ENCODE data around the gene NEK9.
"Not testable (repeated sequence)": the region's sequence is repeated elsewhere in the genome, so short reads cannot be mapped to it uniquely, and the experiment has no call there.

Gene NEK9

GRCh38 chr14:75127903-75128595, 1.2 kb upstream of the NEK9 start:
- H3K4me3 ChIP-seq (replicated peaks; ENCODE audit: low read depth, low read length) = peak overlapping the region; percentile 76
- TF ChIP-seq, protein P1, sequence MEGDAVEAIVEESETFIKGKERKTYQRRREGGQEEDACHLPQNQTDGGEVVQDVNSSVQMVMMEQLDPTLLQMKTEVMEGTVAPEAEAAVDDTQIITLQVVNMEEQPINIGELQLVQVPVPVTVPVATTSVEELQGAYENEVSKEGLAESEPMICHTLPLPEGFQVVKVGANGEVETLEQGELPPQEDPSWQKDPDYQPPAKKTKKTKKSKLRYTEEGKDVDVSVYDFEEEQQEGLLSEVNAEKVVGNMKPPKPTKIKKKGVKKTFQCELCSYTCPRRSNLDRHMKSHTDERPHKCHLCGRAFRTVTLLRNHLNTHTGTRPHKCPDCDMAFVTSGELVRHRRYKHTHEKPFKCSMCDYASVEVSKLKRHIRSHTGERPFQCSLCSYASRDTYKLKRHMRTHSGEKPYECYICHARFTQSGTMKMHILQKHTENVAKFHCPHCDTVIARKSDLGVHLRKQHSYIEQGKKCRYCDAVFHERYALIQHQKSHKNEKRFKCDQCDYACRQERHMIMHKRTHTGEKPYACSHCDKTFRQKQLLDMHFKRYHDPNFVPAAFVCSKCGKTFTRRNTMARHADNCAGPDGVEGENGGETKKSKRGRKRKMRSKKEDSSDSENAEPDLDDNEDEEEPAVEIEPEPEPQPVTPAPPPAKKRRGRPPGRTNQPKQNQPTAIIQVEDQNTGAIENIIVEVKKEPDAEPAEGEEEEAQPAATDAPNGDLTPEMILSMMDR (IDR thresholded peaks at IDR 0.05; ENCODE audit: low read depth, low read length, missing control alignments) = no peak
- DNase-seq (ENCODE audit: extremely low read depth, low read depth) = no peak

- DNase-seq (ENCODE audit: extremely low read depth, low read depth) = not testable (repeated sequence)
- H3K4me3 ChIP-seq (replicated peaks; ENCODE audit: low read depth, low read length) = peak overlapping the region; percentile 76
Measured at GRCh38 chr14:75127474-75127820, 599 bp upstream of the NEK9 start.

DNA sequence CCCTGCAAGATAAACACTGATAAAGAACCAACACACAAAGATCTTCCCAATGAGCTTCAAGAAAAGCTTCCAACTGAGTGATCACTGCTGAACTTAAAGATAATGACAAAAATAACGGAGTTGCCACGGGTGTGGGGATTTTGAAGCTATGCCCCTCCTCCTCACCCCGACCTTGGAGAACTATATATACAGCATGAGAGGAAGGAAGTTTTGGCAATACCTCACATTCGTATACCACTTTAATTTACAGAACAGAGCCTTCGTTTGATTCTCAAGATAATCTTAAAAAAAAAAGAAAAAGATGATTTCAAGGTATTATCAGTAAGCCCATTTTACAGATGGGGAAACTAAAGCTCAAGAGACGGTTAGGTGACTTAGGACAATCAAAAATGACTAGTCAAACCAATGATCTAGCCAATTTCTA, 715 bp downstream of the NEK9 start:
- no peak for DNase-seq (ENCODE audit: extremely low read depth, low read depth)
- peak overlapping the region; percentile 76 for H3K4me3 ChIP-seq (replicated peaks; ENCODE audit: low read depth, low read length)
- TF ChIP-seq, protein P1 (IDR thresholded peaks at IDR 0.05; ENCODE audit: low read depth, low read length, missing control alignments) = no peak

DNA sequence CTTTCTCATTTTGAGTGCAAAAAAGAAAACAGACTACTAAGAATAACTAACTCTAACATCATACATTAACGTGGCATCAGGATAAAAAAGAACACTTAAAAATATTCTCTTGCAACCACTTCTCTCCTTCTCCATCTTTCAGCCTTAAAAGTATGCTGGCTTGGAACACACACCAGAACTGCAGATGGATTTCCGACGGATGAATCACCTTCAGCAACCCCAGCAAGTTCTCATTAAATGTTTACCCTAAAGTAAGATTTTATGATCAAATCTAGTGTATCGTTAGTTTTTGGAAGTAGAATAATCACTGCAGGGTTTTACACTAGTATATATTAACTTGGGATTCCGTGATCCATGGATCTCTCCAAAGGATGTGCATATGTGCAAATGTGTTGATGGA, 1.2 kb downstream of the NEK9 start:
- DNase-seq (ENCODE audit: extremely low read depth, low read depth) = peak; percentile 30
- peak overlapping the region; percentile 76 for H3K4me3 ChIP-seq (replicated peaks; ENCODE audit: low read depth, low read length)
- TF ChIP-seq, protein P1 (IDR thresholded peaks at IDR 0.05; ENCODE audit: low read depth, low read length, missing control alignments) = no peak

DNA sequence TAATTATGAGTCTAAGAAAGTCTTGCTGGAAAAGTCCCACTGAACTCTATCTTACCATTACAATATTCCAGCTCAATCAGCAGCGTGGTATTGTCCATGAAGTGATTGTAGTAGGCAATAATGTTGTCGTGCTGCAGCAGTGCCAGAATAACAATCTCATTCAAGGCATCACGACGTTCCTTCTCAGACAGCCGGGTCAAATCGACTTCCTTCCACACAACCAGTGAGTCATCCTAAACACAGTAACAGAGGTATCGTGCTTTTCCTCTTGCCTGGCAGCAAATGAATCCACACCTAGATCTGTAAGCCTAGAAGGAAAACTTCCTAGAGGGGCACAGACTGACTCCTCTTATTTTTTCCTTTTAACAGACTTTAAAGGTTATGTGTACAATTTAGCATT, 2.9 kb downstream of the NEK9 start:
- DNase-seq (ENCODE audit: extremely low read depth, low read depth) = peak; percentile 38
- TF ChIP-seq, protein P1 (IDR thresholded peaks at IDR 0.05; ENCODE audit: low read depth, low read length, missing control alignments) = no peak
- H3K4me3 ChIP-seq (replicated peaks; ENCODE audit: low read depth, low read length) = no peak overlapping the region

GRCh38 chr14:75121552-75121951, 5.3 kb downstream of the NEK9 start:
- no peak overlapping the region for H3K4me3 ChIP-seq (replicated peaks; ENCODE audit: low read depth, low read length)
- DNase-seq (ENCODE audit: extremely low read depth, low read depth) = no peak
- TF ChIP-seq, protein P1 (IDR thresholded peaks at IDR 0.05; ENCODE audit: low read depth, low read length, missing control alignments) = no peak

GRCh38 chr14:75120541-75121291, 6.1 kb downstream of the NEK9 start:
- TF ChIP-seq, protein P1 (IDR thresholded peaks at IDR 0.05; ENCODE audit: low read depth, low read length, missing control alignments) = no peak
- DNase-seq (ENCODE audit: extremely low read depth, low read depth) = no peak
- no peak overlapping the region for H3K4me3 ChIP-seq (replicated peaks; ENCODE audit: low read depth, low read length)

Measured in HFF-Myc (cell line).